Ishikawa (cell line): Measurements from ENCODE around the gene ERBB4.

Experiments
- TAF1 ChIP-seq: IDR thresholded peaks from 2 replicates; pipeline ENCODE4 v1.6.1; 2012; ENCODE audit warnings: low read depth, mild to moderate bottlenecking
- ZBTB7A ChIP-seq: IDR thresholded peaks from 2 replicates; pipeline ENCODE4 v1.6.1; 2012; ENCODE audit warnings: low read depth

GRCh38 chr2:212318636-212319035, 220.0 kb downstream of the ERBB4 start:
- TF ChIP-seq ZBTB7A (no peak), TAF1 (no peak)
